GM12891 (cell line): Measurements from ENCODE around the gene HOXA1.

Experiments used
- POLR2A ChIP-seq: IDR thresholded peaks from 2 replicates; pipeline ENCODE4 v1.6.1; 2011; ENCODE audit warnings: low read depth, low read length, control low read depth
- POLR2AphosphoS5 ChIP-seq: IDR thresholded peaks from 2 replicates; pipeline ENCODE4 v1.6.1; 2011; ENCODE audit warnings: low read depth, low read length, control low read depth
- TAF1 ChIP-seq: IDR thresholded peaks from 2 replicates; pipeline ENCODE4 v1.6.1; 2011; ENCODE audit warnings: low read depth, low read length, control low read depth

- TF ChIP-seq POLR2A = no peak
- TF ChIP-seq POLR2AphosphoS5 = no peak
- TF ChIP-seq TAF1 = no peak
Measured at GRCh38 chr7:27119412-27119911, 23.7 kb upstream of the HOXA1 start.
